Muscle layer of colon (tissue), 2 donors: ENCODE results near the gene PRSS53.

ENCODE experiments used
- H3K27ac ChIP-seq: one replicate; pipeline ENCODE4 v1.7.0; 2013; ENCODE audit warnings: low read depth, mild to moderate bottlenecking, low read length, moderate library complexity
- H3K27me3 ChIP-seq, 2 donors: one replicate each; pipeline ENCODE4 v1.7.0; 2013; ENCODE audit warnings: low read length in 2 of 2, mild to moderate bottlenecking in 2 of 2; ENCODE audit not compliant: insufficient read depth in 2 of 2, control insufficient read depth in 1 of 2
- H3K36me3 ChIP-seq: one replicate; pipeline ENCODE4 v1.7.0; 2013; ENCODE audit warnings: mild to moderate bottlenecking, low read length; ENCODE audit not compliant: insufficient read depth
- H3K4me1 ChIP-seq: one replicate; pipeline ENCODE4 v1.7.0; 2013; ENCODE audit warnings: mild to moderate bottlenecking, low read length; ENCODE audit not compliant: insufficient read depth
- H3K4me3 ChIP-seq, 2 donors: one replicate each; pipeline ENCODE4 v1.7.0; 2013; ENCODE audit warnings: low read length in 2 of 2, low read depth in 1 of 2, mild to moderate bottlenecking in 1 of 2, moderate library complexity in 1 of 2
- H3K9ac ChIP-seq: one replicate; pipeline ENCODE4 v1.7.0; 2013; ENCODE audit warnings: low read length
- H3K9me3 ChIP-seq: one replicate; pipeline ENCODE4 v1.7.0; 2013; ENCODE audit warnings: mild to moderate bottlenecking, low read length
- donor health status: abdominal sarcoma.
- donor health status: Adenocarcinoma of cecum.

Gene PRSS53

DNA sequence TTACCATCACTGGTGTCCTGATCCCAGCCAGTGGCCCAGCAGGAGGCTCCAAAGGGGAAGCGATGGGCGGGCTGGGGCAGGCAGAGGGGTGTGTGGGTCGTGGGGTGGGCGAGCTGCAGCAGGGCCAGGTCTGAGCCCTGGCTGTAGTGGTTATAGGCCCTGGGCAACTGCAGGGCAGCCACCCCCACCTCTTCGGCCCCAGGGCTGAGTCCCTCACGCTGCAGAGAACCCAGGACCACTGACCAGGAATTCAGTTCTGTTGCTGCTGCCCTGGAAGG lies 2.2 kb downstream of the PRSS53 start:
- Histone ChIP-seq H3K4me1 (no peaks in the 10 kb centered on the region), H3K27ac (no peak overlapping the region), H3K36me3 (peaks cover 30% of the 10 kb centered on the region)

DNA sequence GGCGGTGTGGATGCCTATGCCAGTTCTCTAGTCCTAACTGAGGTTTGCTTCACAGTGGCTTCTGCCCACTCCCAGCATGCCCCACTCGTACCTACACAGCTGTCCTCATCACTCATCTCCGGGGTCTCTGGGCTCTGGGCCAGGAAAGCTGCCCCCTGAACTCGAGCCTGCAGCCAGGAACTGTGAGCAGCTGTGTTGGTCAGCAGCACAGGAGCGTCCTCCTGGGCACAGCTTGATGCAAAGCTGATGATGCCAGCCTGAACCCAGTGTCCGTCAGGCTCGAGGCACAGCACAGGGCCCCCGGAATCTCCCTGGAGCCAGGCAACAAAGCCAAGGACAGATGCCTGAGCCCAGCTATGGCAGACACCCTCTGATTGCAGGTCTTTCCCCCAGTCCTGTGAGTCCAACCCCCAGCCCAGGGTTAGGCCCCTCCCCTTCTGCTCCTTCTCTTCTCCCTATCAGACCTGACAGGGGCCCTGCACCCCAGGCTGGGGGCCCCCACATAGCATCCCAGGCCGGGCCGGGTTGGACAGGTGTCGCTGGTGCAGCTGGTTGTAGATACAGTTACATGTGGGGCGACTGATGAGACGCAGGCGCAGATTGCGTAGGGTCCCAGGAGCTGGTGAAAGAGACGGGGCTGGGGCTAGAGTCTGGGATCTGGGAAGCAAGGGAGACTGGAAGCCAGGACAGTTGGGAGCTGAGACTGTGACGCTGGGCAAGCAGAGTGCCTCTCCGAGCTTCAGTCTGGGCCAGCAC lies 2.7 kb downstream of the PRSS53 start:
- Histone ChIP-seq H3K9me3 (no peaks in the 10 kb centered on the region), H3K4me1 (no peaks in the 10 kb centered on the region), H3K27me3 (no peaks in the 10 kb centered on the region), H3K27ac (no peak overlapping the region), H3K9ac (no peak overlapping the region), H3K36me3 (peaks cover 32% of the 10 kb centered on the region), H3K4me3 (no peak overlapping the region)

More for the DNA sequence above, 2.2 kb downstream of the PRSS53 start:
- no peaks in the 10 kb centered on the region for H3K9me3 ChIP-seq
- H3K27me3 ChIP-seq = no peaks in the 10 kb centered on the region
- no peak overlapping the region for H3K4me3 ChIP-seq
- H3K9ac ChIP-seq = no peak overlapping the region

DNA sequence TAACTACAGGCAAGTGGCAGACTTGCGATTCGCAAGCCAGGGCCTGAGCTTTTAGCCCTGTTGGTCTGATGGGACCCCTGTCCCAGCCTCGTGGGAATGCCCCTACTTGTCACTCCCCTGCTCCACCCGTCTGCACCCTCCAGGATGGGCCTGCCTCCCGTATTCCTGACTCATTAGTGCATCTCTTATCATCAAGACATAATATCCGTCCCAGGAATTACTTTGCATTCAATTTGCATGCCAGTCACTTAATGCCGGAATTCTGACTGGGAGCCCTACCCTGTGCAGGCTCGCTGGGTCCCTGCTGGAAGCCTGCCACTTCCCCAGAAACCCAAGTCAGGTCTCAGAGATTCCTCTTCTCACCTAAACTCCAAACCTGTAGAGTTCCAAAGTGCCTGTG lies 3.3 kb downstream of the PRSS53 start:
- no peak overlapping the region for H3K9ac ChIP-seq
- no peak overlapping the region for H3K4me3 ChIP-seq
- H3K27me3 ChIP-seq = no peaks in the 10 kb centered on the region
- H3K36me3 ChIP-seq = peaks cover 32% of the 10 kb centered on the region
- H3K27ac ChIP-seq = no peak overlapping the region
- no peaks in the 10 kb centered on the region for H3K9me3 ChIP-seq
- no peaks in the 10 kb centered on the region for H3K4me1 ChIP-seq

DNA sequence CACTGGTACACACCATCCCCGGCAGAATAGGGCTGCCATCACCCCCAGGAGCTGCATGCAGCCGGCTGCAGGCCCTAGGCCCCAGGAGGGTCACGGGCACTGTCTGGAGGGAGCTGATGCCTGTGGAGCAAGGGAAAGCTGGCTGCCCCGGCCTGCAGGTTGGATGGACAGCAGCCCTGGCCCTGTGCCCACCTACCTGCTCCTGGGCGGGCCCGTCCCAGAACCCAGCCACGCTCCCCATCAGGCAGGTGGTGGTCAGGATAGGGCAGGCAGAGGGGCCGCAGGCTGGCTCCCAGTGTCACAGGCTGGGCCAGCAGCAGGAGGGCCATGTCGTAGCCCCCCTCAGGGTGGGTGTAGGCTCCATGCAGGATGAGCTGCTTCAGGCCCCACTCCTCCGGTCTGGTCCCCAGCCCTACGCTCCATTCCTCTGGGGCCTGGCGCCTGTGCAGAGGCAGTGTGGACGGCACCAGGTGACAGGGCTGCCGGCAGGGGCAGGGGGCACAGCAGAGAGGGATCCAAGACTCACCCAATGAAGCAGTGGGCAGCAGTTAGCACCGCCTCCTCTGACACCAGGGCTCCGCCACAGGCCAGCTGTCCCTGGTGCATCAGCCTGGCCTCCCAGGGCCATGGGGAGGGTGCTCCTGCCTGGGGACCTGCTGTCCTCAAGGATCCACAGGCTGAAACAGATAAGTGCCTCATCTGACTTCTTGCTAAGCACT lies 4.0 kb downstream of the PRSS53 start:
- Histone ChIP-seq H3K36me3 (peaks cover 37% of the 10 kb centered on the region), H3K27me3 (no peaks in the 10 kb centered on the region), H3K9me3 (no peaks in the 10 kb centered on the region), H3K4me3 (no peak overlapping the region), H3K4me1 (no peaks in the 10 kb centered on the region), H3K9ac (no peak overlapping the region), H3K27ac (no peak overlapping the region)

DNA sequence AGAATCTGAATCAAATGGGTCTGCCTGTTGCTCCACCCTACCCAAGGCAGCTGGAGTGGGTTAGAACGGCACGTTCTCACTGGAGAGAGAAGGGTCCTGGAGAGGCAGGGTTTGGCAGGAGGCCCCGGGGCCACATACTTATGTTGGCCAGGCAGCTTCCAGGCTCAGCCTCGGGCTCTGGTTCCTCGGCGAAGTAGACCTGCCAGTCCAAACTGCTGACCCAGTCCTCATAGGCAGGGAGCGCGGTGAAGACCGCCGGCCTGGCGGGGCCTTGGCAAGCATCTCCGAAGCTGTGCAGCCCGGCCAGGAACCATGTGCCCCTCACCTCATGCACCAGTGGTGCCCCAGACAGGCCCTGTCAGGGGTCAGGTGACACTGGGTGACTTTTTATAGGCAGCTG lies 4.8 kb downstream of the PRSS53 start:
- Histone ChIP-seq H3K4me1 (no peaks in the 10 kb centered on the region), H3K36me3 (peaks cover 44% of the 10 kb centered on the region)

DNA sequence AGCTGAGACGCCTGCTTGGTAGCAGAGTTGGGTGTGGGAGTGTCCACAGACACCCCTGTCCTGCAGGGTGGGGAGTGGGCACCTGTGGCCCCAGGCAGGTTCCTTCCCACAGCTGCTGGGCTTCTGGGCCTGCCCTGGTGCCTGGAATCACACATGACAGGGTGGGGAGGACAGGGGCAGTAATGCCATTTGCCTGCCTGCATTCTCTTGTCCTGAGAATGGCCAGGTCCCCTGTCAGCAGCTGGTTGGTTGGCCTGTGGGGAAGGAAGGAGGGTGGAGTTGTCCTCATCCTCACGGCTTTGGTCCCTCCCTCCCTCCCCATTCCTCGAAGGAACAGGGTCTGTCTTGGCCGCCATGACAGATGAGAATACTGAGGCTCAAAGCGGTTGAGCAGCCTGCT lies 5.2 kb downstream of the PRSS53 start:
- H3K27ac ChIP-seq = no peak overlapping the region
- no peaks in the 10 kb centered on the region for H3K4me1 ChIP-seq
- no peak overlapping the region for H3K4me3 ChIP-seq
- H3K9ac ChIP-seq = no peak overlapping the region
- H3K36me3 ChIP-seq = peaks cover 49% of the 10 kb centered on the region
- H3K9me3 ChIP-seq = no peaks in the 10 kb centered on the region
- no peaks in the 10 kb centered on the region for H3K27me3 ChIP-seq

More for the DNA sequence above, 4.8 kb downstream of the PRSS53 start:
- no peak overlapping the region for H3K27ac ChIP-seq
- no peak overlapping the region for H3K9ac ChIP-seq
- H3K4me3 ChIP-seq = no peak overlapping the region
- no peaks in the 10 kb centered on the region for H3K27me3 ChIP-seq
- no peaks in the 10 kb centered on the region for H3K9me3 ChIP-seq

DNA sequence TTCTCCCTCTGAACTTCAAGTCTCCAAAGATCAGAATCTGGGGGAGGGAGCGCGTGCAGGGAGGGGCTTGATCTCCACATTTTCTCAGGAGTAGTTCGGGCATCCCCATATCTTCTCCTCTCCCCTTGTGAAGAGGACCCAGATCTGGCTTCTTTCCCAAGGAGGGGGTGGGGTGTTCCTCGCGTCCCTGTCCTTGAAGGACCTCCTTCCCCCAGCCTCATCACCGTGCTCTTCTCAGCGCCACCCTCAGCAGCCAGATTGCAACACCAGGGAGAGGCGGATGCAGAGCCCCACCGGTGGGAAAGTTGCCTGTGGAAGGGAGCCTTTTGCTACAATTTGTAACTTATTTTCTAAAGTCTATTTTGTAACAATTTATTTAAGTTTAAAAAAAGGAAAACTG lies 5.7 kb downstream of the PRSS53 start:
- H3K4me3 ChIP-seq = no peak overlapping the region
- peaks cover 53% of the 10 kb centered on the region for H3K36me3 ChIP-seq
- no peak overlapping the region for H3K27ac ChIP-seq
- H3K9me3 ChIP-seq = no peaks in the 10 kb centered on the region
- no peak overlapping the region for H3K9ac ChIP-seq
- H3K27me3 ChIP-seq = no peaks in the 10 kb centered on the region
- no peaks in the 10 kb centered on the region for H3K4me1 ChIP-seq

DNA sequence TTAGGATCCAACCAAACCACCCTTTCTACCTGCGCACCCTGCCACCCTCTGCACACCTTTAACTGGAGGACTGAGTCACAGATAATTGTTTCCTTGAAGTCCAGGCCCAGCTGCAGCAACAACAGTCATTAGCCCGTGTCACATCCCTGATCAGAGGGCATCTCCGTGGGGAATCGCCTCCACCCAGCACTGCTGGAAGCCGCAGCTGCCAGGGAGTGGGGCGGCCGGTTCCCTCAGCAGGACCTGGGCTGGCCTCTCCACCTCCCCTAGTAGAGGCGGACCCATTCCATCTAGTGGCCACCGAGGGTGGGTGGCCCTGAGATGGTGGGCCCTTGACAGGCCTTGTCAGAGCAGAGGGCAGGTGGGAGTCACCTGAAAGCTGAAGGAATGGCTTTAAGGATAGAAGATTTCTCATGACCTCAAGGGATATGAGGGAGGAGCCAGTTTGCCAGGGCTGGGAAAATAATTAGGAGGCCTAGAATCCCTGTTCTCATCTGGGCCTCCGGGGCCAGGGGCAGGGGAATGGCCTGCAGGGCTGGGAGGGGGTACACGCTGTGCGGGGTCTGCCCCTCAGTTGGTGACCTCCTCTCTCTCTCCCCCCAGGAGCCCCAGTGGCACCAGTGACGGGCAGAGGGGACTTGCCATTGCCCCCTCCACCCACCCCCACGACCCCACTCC lies 6.2 kb downstream of the PRSS53 start:
- H3K4me1 ChIP-seq = no peaks in the 10 kb centered on the region
- H3K4me3 ChIP-seq = no peak overlapping the region
- peaks cover 59% of the 10 kb centered on the region for H3K36me3 ChIP-seq
- no peaks in the 10 kb centered on the region for H3K9me3 ChIP-seq
- no peak overlapping the region for H3K9ac ChIP-seq
- no peak overlapping the region for H3K27ac ChIP-seq
- H3K27me3 ChIP-seq = no peaks in the 10 kb centered on the region

DNA sequence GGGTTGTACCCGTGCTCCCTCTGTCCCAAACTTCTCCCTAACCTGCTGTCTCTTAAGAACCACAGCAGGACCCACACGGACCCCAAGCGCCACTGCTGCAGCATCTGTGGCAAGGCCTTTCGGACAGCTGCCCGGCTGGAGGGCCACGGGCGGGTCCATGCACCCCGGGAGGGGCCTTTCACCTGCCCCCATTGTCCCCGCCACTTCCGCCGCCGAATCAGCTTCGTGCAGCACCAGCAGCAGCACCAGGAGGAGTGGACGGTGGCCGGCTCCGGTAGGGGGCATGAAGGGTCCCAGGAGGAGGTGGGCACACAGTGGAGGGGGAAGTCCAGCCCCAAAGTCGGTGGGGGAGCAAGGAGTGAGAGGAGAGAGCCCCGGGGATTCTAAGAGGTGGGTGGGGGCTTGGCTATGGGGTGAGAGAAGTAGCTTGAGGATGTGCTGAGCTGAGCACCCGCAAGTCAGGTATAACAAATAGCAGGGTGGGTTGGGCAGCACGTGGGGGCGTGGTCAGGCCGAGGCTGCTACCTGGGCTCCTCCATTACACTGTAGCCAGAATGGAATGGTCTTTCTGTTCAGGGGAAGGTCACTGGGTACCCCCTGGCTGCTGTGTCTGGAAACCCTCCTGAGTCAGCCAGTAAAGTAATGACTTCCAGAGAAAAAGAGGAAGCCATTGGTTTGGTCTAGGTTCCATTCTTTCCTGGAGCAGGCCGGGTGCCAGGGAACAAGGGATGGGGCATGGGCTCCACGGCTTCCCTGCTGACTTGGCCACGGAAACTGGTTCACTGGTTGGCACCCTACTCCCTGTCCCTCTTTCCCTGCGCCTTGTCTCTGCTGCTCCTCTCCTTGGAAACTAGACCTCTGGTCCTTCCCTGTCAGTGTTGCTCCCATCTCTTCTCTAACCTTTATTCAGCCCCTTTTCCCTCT lies 7.1 kb downstream of the PRSS53 start:
- Histone ChIP-seq H3K27me3 (no peaks in the 10 kb centered on the region), H3K4me1 (no peaks in the 10 kb centered on the region), H3K4me3 (no peak overlapping the region), H3K9ac (no peak overlapping the region), H3K27ac (no peak overlapping the region), H3K9me3 (no peaks in the 10 kb centered on the region), H3K36me3 (peaks cover 64% of the 10 kb centered on the region)

DNA sequence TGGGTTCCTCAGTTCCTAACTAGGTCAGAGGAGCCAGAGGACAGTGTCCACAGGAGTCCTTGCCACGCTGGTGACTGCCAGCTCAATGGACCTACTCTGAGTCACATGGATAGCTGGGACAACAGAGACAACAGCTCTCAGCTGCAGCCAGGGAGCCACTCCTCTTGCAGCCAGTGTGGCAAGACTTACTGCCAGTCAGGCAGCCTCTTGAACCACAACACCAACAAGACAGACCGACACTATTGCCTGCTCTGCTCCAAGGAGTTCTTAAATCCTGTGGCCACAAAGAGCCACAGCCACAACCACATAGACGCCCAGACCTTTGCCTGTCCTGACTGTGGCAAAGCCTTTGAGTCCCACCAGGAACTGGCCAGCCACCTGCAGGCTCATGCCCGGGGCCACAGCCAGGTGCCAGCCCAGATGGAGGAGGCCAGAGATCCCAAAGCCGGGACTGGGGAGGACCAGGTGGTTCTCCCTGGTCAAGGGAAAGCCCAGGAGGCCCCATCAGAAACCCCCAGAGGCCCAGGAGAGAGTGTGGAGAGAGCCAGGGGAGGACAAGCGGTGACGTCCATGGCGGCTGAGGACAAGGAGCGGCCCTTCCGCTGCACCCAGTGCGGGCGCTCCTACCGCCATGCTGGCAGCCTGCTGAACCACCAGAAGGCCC lies 7.9 kb downstream of the PRSS53 start:
- H3K9ac ChIP-seq = no peak overlapping the region
- no peaks in the 10 kb centered on the region for H3K4me1 ChIP-seq
- no peak overlapping the region for H3K4me3 ChIP-seq
- no peaks in the 10 kb centered on the region for H3K9me3 ChIP-seq
- peaks cover 68% of the 10 kb centered on the region for H3K36me3 ChIP-seq
- no peaks in the 10 kb centered on the region for H3K27me3 ChIP-seq
- no peak overlapping the region for H3K27ac ChIP-seq
